ENCODE measurements around the gene LDB3. TPM values are rescaled to one million over a fixed set of nuclear protein-coding genes. Genes with fewer than 3 reads are reported as not detected.

LDB3 gene
- total RNA-seq, 2 experiments from 2014 or later: not detected

GRCh38 chr10:86691333-86692022, 23.2 kb downstream of the LDB3 start:
- POLR2A ChIA-PET: interaction anchor here (0.6 kb wide), 1 partner anchor 192 kb away, joined by 4 read pairs; no protein-coding TSS in a partner anchor
- Mint-ChIP-seq H3K27me3 (no peaks in the 10 kb centered on the region), H3K27ac (no peak overlapping the region), H3K9me3 (no peaks in the 10 kb centered on the region), H3K36me3 (no peaks in the 10 kb centered on the region), H3K4me1 (peaks cover 7% of the 10 kb centered on the region), H3K4me3 (no peak overlapping the region)
- DNase-seq (no peak), ATAC-seq (ENCODE audit: low read depth) (no peak)

DNA sequence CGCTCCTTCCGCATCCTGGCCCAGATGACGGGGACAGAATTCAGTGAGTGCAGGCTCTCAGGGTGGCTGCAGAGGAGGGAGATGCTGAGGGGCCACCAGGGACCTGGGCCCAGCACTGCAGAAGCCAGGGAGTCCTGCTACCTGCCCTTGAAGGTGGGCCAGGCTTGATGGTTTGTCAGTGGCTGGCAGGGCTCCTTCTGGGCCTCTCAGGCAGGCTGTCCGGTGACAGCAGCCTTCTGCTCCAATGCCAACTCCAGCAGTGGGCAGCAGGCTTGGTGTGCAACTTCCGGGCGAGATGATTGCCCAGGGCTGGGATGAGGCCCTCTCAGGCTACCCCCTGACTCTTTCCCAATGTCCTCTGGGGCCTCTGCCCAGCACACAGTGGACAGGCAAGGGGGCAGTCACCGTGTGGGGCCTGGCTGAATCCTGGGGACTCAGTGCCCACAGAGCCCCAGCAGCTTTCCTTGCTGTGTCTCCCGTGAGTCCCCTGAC, 23.8 kb downstream of the LDB3 start:
- no peaks in the 10 kb centered on the region for H3K27me3 Mint-ChIP-seq
- DNase-seq (no peak), ATAC-seq (ENCODE audit: low read depth) (no peak)
- no peaks in the 10 kb centered on the region for H3K9me3 Mint-ChIP-seq
- POLR2A ChIA-PET: no interaction called here
- no peak overlapping the region for H3K4me3 Mint-ChIP-seq
- H3K36me3 Mint-ChIP-seq: no peaks in the 10 kb centered on the region
- no peak overlapping the region for H3K27ac Mint-ChIP-seq
- peaks cover 7% of the 10 kb centered on the region for H3K4me1 Mint-ChIP-seq

- H3K36me3 Mint-ChIP-seq: no peaks in the 10 kb centered on the region
- no peak overlapping the region for H3K27ac Mint-ChIP-seq
Measured at GRCh38 chr10:86692664-86693063, 24.4 kb downstream of the LDB3 start.

GRCh38 chr10:86693275-86693674, 25.0 kb downstream of the LDB3 start:
- Mint-ChIP-seq H3K36me3 (no peaks in the 10 kb centered on the region), H3K4me3 (no peak overlapping the region), H3K4me1 (peaks cover 3% of the 10 kb centered on the region), H3K27me3 (no peaks in the 10 kb centered on the region), H3K27ac (no peak overlapping the region), H3K9me3 (no peaks in the 10 kb centered on the region)
- no peak for DNase-seq
- POLR2A ChIA-PET: no interaction called here
- ATAC-seq (ENCODE audit: low read depth): no peak

More at GRCh38 chr10:86692664-86693063, 24.4 kb downstream of the LDB3 start:
- H3K27me3 Mint-ChIP-seq: no peaks in the 10 kb centered on the region
- peaks cover 7% of the 10 kb centered on the region for H3K4me1 Mint-ChIP-seq
- no peak overlapping the region for H3K4me3 Mint-ChIP-seq
- DNase-seq (no peak), ATAC-seq (ENCODE audit: low read depth) (no peak)
- POLR2A ChIA-PET: no interaction called here
- no peaks in the 10 kb centered on the region for H3K9me3 Mint-ChIP-seq

GRCh38 chr10:86693721-86694369, 25.5 kb downstream of the LDB3 start:
- no peaks in the 10 kb centered on the region for H3K9me3 Mint-ChIP-seq
- DNase-seq (peak; percentile 40), ATAC-seq (ENCODE audit: low read depth) (peak; percentile 46)
- POLR2A ChIA-PET: no interaction called here
- H3K27me3 Mint-ChIP-seq: no peaks in the 10 kb centered on the region
- H3K4me3 Mint-ChIP-seq: no peak overlapping the region
- H3K4me1 Mint-ChIP-seq: no peaks in the 10 kb centered on the region
- no peaks in the 10 kb centered on the region for H3K36me3 Mint-ChIP-seq
- no peak overlapping the region for H3K27ac Mint-ChIP-seq

- no peak for ATAC-seq (ENCODE audit: low read depth)
- Mint-ChIP-seq H3K4me1 (no peaks in the 10 kb centered on the region), H3K36me3 (no peaks in the 10 kb centered on the region), H3K27me3 (no peaks in the 10 kb centered on the region), H3K4me3 (no peak overlapping the region), H3K9me3 (no peaks in the 10 kb centered on the region), H3K27ac (no peak overlapping the region)
- POLR2A ChIA-PET: no interaction called here
- DNase-seq: no peak
Measured at GRCh38 chr10:86698207-86698940, 30.1 kb downstream of the LDB3 start.

DNA sequence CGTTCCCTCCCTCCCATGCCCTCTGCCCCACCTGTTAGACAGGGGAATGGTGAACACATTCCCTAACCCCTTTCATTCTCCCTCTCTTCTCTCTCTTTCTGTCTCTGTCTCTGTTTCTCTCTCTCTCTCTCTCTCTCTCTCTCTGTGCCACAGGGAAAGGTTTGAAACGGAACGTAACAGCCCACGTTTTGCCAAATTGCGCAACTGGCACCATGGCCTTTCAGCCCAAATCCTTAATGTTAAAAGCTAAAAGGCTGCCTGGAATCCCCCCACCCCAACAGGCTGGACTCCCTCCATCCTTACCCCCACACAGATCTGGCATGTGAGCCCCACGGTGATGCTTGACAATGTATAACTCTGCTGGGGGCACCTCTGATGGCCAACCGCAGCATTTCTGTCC, 30.8 kb downstream of the LDB3 start:
- H3K4me1 Mint-ChIP-seq: no peaks in the 10 kb centered on the region
- no peaks in the 10 kb centered on the region for H3K27me3 Mint-ChIP-seq
- H3K9me3 Mint-ChIP-seq: no peaks in the 10 kb centered on the region
- DNase-seq (no peak), ATAC-seq (ENCODE audit: low read depth) (no peak)
- no peaks in the 10 kb centered on the region for H3K36me3 Mint-ChIP-seq
- POLR2A ChIA-PET: no interaction called here
- no peak overlapping the region for H3K4me3 Mint-ChIP-seq
- H3K27ac Mint-ChIP-seq: no peak overlapping the region

- H3K9me3 Mint-ChIP-seq: no peaks in the 10 kb centered on the region
- H3K4me1 Mint-ChIP-seq: no peaks in the 10 kb centered on the region
- no peak for ATAC-seq (ENCODE audit: low read depth)
- no peak for DNase-seq
- no peaks in the 10 kb centered on the region for H3K27me3 Mint-ChIP-seq
- POLR2A ChIA-PET: interaction anchor here (0.8 kb wide), 1 partner anchor 12 kb away, joined by 3 read pairs; no protein-coding TSS in a partner anchor
- H3K27ac Mint-ChIP-seq: no peak overlapping the region
- no peak overlapping the region for H3K4me3 Mint-ChIP-seq
- no peaks in the 10 kb centered on the region for H3K36me3 Mint-ChIP-seq
Measured at GRCh38 chr10:86699541-86699940, 31.2 kb downstream of the LDB3 start.

GRCh38 chr10:86699991-86700840, 31.9 kb downstream of the LDB3 start:
- ATAC-seq (ENCODE audit: low read depth): no peak
- H3K4me3 Mint-ChIP-seq: no peak overlapping the region
- H3K27ac Mint-ChIP-seq: no peak overlapping the region
- no peaks in the 10 kb centered on the region for H3K4me1 Mint-ChIP-seq
- DNase-seq: no peak
- H3K36me3 Mint-ChIP-seq: no peaks in the 10 kb centered on the region
- no peaks in the 10 kb centered on the region for H3K27me3 Mint-ChIP-seq
- POLR2A ChIA-PET: interaction anchor here (0.8 kb wide), 1 partner anchor 11 kb away, joined by 3 read pairs; no protein-coding TSS in a partner anchor
- no peaks in the 10 kb centered on the region for H3K9me3 Mint-ChIP-seq

- H3K9me3 Mint-ChIP-seq: no peaks in the 10 kb centered on the region
- H3K4me3 Mint-ChIP-seq: no peak overlapping the region
- H3K4me1 Mint-ChIP-seq: no peaks in the 10 kb centered on the region
- DNase-seq: no peak
- no peak for ATAC-seq (ENCODE audit: low read depth)
- no peaks in the 10 kb centered on the region for H3K36me3 Mint-ChIP-seq
- POLR2A ChIA-PET: no interaction called here
- H3K27ac Mint-ChIP-seq: no peak overlapping the region
- H3K27me3 Mint-ChIP-seq: no peaks in the 10 kb centered on the region
Measured at GRCh38 chr10:86700851-86701617, 32.7 kb downstream of the LDB3 start.

- Mint-ChIP-seq H3K27ac (no peak overlapping the region), H3K27me3 (no peaks in the 10 kb centered on the region), H3K9me3 (no peaks in the 10 kb centered on the region), H3K4me3 (no peak overlapping the region), H3K4me1 (no peaks in the 10 kb centered on the region), H3K36me3 (no peaks in the 10 kb centered on the region)
- no peak for ATAC-seq (ENCODE audit: low read depth)
- POLR2A ChIA-PET: no interaction called here
- DNase-seq: no peak
Measured at GRCh38 chr10:86703176-86703575, 34.9 kb downstream of the LDB3 start.

DNA sequence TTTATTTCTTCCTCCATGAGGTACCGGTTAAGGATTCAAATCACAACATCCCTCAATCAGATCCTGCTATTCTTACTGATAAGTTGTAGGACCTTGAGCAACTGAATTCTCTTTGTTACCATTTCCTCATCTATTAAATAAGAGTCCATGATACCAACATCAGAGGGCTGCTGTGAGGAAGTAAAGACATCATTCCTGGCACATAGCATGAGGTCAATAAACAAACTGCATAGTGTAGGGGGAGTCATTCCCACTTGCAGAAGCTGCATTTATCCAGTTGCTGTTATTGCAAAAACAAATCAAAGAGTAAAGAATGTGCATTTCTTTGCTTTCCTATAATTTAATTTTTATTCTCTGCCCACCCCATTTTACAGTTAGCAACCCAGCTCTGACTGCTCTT, 36.8 kb downstream of the LDB3 start:
- Mint-ChIP-seq H3K27ac (no peak overlapping the region), H3K36me3 (no peaks in the 10 kb centered on the region), H3K9me3 (no peaks in the 10 kb centered on the region), H3K4me1 (peaks cover 1% of the 10 kb centered on the region), H3K27me3 (no peaks in the 10 kb centered on the region), H3K4me3 (no peak overlapping the region)
- ATAC-seq (ENCODE audit: low read depth) (no peak), DNase-seq (no peak)
- POLR2A ChIA-PET: no interaction called here
